Measurements from ENCODE around the gene HIVEP2. TPM values are rescaled to one million over a fixed set of nuclear protein-coding genes. Genes with fewer than 3 reads are reported as not detected.

HIVEP2 gene
- total and polyA plus RNA-seq, 2 donors from 2014 or later, result 2.4 to 26.0 TPM

- H3K9me3 ChIP-seq (ENCODE audit: control insufficient read depth in 2 of 3, insufficient read depth in 1 of 3, low read length in 3 of 3), result no peaks in the 10 kb centered on the region
- FAIRE-seq (no peak), DNase-seq (no peak)
- TF ChIP-seq CTCF (IDR thresholded peaks at IDR 0.05; ENCODE audit: borderline replicate concordance, extremely low read depth, insufficient read depth), result no peak
- no peaks in the 10 kb centered on the region for H3K36me3 ChIP-seq (ENCODE audit: control insufficient read depth in 2 of 3, insufficient read depth in 3 of 3, low read length in 3 of 3)
- no peaks in the 10 kb centered on the region for H3K27me3 ChIP-seq (ENCODE audit: control insufficient read depth, insufficient read depth, low read length)
- H3K4me1 ChIP-seq (ENCODE audit: control insufficient read depth in 2 of 3, insufficient read depth in 2 of 3, low read depth in 1 of 3, low read length in 3 of 3), result peaks cover 0 to 5% (median 5%) of the 10 kb centered on the region in 3 donors
- intact Hi-C loops (cut with DNase I), result no loop called here
- no peak overlapping the region for H3K9ac ChIP-seq (ENCODE audit: low read length in 3 of 3)
- H3K27ac ChIP-seq (ENCODE audit: low read depth in 2 of 2, low read length in 2 of 2), result no peak overlapping the region
- H3K4me3 ChIP-seq (ENCODE audit: low read length in 3 of 3), result no peak overlapping the region
Observed at GRCh38 chr6:142851601-142852000, 93.4 kb downstream of the HIVEP2 start.

- Histone ChIP-seq H3K9me3 (ENCODE audit: control insufficient read depth in 2 of 3, insufficient read depth in 1 of 3, low read length in 3 of 3) (no peaks in the 10 kb centered on the region), H3K9ac (ENCODE audit: low read length in 3 of 3) (no peak overlapping the region), H3K27me3 (ENCODE audit: control insufficient read depth, insufficient read depth, low read length) (no peaks in the 10 kb centered on the region), H3K27ac (ENCODE audit: low read depth in 2 of 2, low read length in 2 of 2) (no peak overlapping the region), H3K36me3 (ENCODE audit: control insufficient read depth in 2 of 3, insufficient read depth in 3 of 3, low read length in 3 of 3) (no peaks in the 10 kb centered on the region), H3K4me3 (ENCODE audit: low read length in 3 of 3) (no peak overlapping the region), H3K4me1 (ENCODE audit: control insufficient read depth in 2 of 3, insufficient read depth in 2 of 3, low read depth in 1 of 3, low read length in 3 of 3) (peaks cover 4 to 11% (median 5%) of the 10 kb centered on the region in 3 donors)
- FAIRE-seq, result no peak
- intact Hi-C loops (cut with DNase I), result no loop called here
- no peak for TF ChIP-seq CTCF (IDR thresholded peaks at IDR 0.05; ENCODE audit: borderline replicate concordance, extremely low read depth, insufficient read depth)
- no peak for DNase-seq
Observed at GRCh38 chr6:142850679-142851423, 94.1 kb downstream of the HIVEP2 start.

- H3K27me3 ChIP-seq (ENCODE audit: control insufficient read depth, insufficient read depth, low read length), result no peaks in the 10 kb centered on the region
- no peak overlapping the region for H3K27ac ChIP-seq (ENCODE audit: low read depth in 2 of 2, low read length in 2 of 2)
- H3K9ac ChIP-seq (ENCODE audit: low read length in 3 of 3), result no peak overlapping the region
- intact Hi-C loops (cut with DNase I), result no loop called here
- DNase-seq, result no peak
- peaks cover 8 to 19% (median 11%) of the 10 kb centered on the region in 3 donors for H3K4me1 ChIP-seq (ENCODE audit: control insufficient read depth in 2 of 3, insufficient read depth in 2 of 3, low read depth in 1 of 3, low read length in 3 of 3)
- H3K4me3 ChIP-seq (ENCODE audit: low read length in 3 of 3), result no peak overlapping the region
- FAIRE-seq, result no peak
- H3K9me3 ChIP-seq (ENCODE audit: control insufficient read depth in 2 of 3, insufficient read depth in 1 of 3, low read length in 3 of 3), result no peaks in the 10 kb centered on the region
- H3K36me3 ChIP-seq (ENCODE audit: control insufficient read depth in 2 of 3, insufficient read depth in 3 of 3, low read length in 3 of 3), result no peaks in the 10 kb centered on the region
- TF ChIP-seq CTCF (IDR thresholded peaks at IDR 0.05; ENCODE audit: borderline replicate concordance, extremely low read depth, insufficient read depth), result no peak
Observed at GRCh38 chr6:142848976-142849375, 96.0 kb downstream of the HIVEP2 start.
